HG03439 (cell line): Measurements from ENCODE around the gene OR2T33.
"Not testable (repeated sequence)": the region's sequence is repeated elsewhere in the genome, so short reads cannot be mapped to it uniquely, and the experiment has no call there.

ENCODE experiments used
- ATAC-seq: cut with Tn5 transposase; IDR thresholded peaks from one replicate; pipeline ENCODE4 v1.9.1; 2021; ENCODE audit warnings: mild to moderate bottlenecking, moderate library complexity; ENCODE audit not compliant: unreplicated experiment

OR2T33 gene

GRCh38 chr1:248277876-248278275 is at the start of gene OR2T33:
Gene OR2T33 (minus strand): TSS chr1:248277976. CDS start chr1:248273814, 4,162 bp downstream.
- no peak for ATAC-seq

- no peak for ATAC-seq
These were observed 46.7 kb upstream of the OR2T33 start, which contains the start of gene OR2M7 for GRCh38 chr1:248324468-248324867. Gene OR2M7 (minus strand): TSS chr1:248324568. CDS start chr1:248324568, 0 bp downstream.

GRCh38 chr1:248316796-248317195 is 39.0 kb upstream of the OR2T33 start:
- ATAC-seq = no peak

GRCh38 chr1:248306740-248307139 is 29.0 kb upstream of the OR2T33 start:
- ATAC-seq = not testable (repeated sequence)

- ATAC-seq = no peak
These were observed 28.3 kb upstream of the OR2T33 start for GRCh38 chr1:248306103-248306502.

- not testable (repeated sequence) for ATAC-seq
These were observed 27.9 kb upstream of the OR2T33 start for GRCh38 chr1:248305672-248306071.

GRCh38 chr1:248303324-248303723 is 25.5 kb upstream of the OR2T33 start, which contains the start of gene OR2T12:
Gene OR2T12 (minus strand): TSS chr1:248303424. CDS start chr1:248295578, 7,846 bp downstream.
- no peak for ATAC-seq

GRCh38 chr1:248288391-248288790 is 10.6 kb upstream of the OR2T33 start:
- no peak for ATAC-seq

GRCh38 chr1:248273225-248273624 is 4.6 kb downstream of the OR2T33 start:
- ATAC-seq = not testable (repeated sequence)

- no peak for ATAC-seq
These were observed 9.6 kb downstream of the OR2T33 start for GRCh38 chr1:248268178-248268577.

- ATAC-seq = not testable (repeated sequence)
These were observed 18.5 kb downstream of the OR2T33 start for GRCh38 chr1:248259309-248259708.

- peak; percentile 86 for ATAC-seq
These were observed 34.6 kb downstream of the OR2T33 start for GRCh38 chr1:248243204-248243603.

GRCh38 chr1:248239478-248239877 is 38.3 kb downstream of the OR2T33 start:
- no peak for ATAC-seq

- ATAC-seq = no peak
These were observed 46.7 kb downstream of the OR2T33 start, which contains the start of gene OR2M4 for GRCh38 chr1:248231117-248231516. Gene OR2M4 (plus strand): TSS chr1:248231417. CDS start chr1:248238929, 7,512 bp downstream.

GRCh38 chr1:248229360-248229908 is 48.3 kb downstream of the OR2T33 start:
- ATAC-seq = no peak

- no peak for ATAC-seq
These were observed 52.2 kb downstream of the OR2T33 start for GRCh38 chr1:248225537-248225936.
